Thyroid gland (tissue), 4 donors: Measurements from ENCODE around the gene CRAMP1. TPM values are rescaled to one million over a fixed set of nuclear protein-coding genes. Genes with fewer than 3 reads are reported as not detected.

Experiments
- DNase-seq, 2 donors: peaks; one replicate each; pipeline ENCODE4 v3.0.0-alpha.2; 2019
- H3K27ac ChIP-seq, 3 donors: fragments of 200-600 bp; sonication (generic); 1 replicate in 2 of 3; 2 replicates in 1 of 3; pipeline ENCODE4 v1.5.1; 2016 to 2019; ENCODE audit warnings: mild to moderate bottlenecking in 1 of 3, moderate library complexity in 1 of 3
- H3K27me3 ChIP-seq: fragments of 200-600 bp; sonication (generic); one replicate; pipeline ENCODE4 v1.5.1; 2019
- H3K36me3 ChIP-seq, 2 donors: fragments of 200-600 bp; sonication (generic); one replicate each; pipeline ENCODE4 v1.5.1; 2016 to 2019
- H3K4me1 ChIP-seq, 2 donors: fragments of 200-600 bp; sonication (generic); one replicate each; pipeline ENCODE4 v1.5.1; 2017 to 2019
- H3K4me3 ChIP-seq, 3 donors: fragments of 200-600 bp; sonication (generic); replicated peaks in 1 of 3; 1 replicate in 2 of 3; 2 replicates in 1 of 3; pipeline ENCODE4 v1.5.1; 2016; ENCODE audit warnings: mild to moderate bottlenecking in 1 of 3
- H3K9me3 ChIP-seq: fragments of 200-600 bp; sonication (generic); one replicate; pipeline ENCODE4 v1.5.1; 2017
- POLR2A ChIP-seq, 2 donors: fragments of 450-650 bp; IDR thresholded peaks; one replicate each; pipeline ENCODE4 v1.6.1; 2017; ENCODE audit warnings: antibody characterized with exemption in 2 of 2, mild to moderate bottlenecking in 2 of 2, moderate library complexity in 1 of 2
- WGBS, 2 donors: methylation state at CpG; one replicate each; pipeline ENCODE4 v1.1.5; 2017; 5-methylcytosine and 5-hydroxymethylcytosine counted together
- intact Hi-C: fragments of 100-400 bp; cut with DNase I; formaldehyde crosslinking; loops from one replicate; pipeline ENCODE4 v1.15.1; 2023
- total RNA-seq, 4 donors: library from RNA; depleted of rRNA; stranded (reverse); fragments of >200 nt; gene quantifications; one replicate each; pipeline ENCODE4 v1.2.3, GENCODE V29; 2016
- TF ChIP-seq, protein P1 (sequence below), 6 experiments: fragments of 200-600 bp in 3 of 6; fragments of 450-650 bp in 3 of 6; sonication (generic) in 3 of 6; IDR thresholded peaks; one replicate each; pipeline ENCODE4 v1.5.1; 2016 to 2019; ENCODE audit warnings: antibody characterized with exemption in 6 of 6, mild to moderate bottlenecking in 2 of 6, inconsistent platforms in 1 of 6, moderate library complexity in 1 of 6

Gene CRAMP1
- total RNA-seq, 4 donors from 2014 or later = 11.0 to 20.8 (median 15.6) TPM

DNA sequence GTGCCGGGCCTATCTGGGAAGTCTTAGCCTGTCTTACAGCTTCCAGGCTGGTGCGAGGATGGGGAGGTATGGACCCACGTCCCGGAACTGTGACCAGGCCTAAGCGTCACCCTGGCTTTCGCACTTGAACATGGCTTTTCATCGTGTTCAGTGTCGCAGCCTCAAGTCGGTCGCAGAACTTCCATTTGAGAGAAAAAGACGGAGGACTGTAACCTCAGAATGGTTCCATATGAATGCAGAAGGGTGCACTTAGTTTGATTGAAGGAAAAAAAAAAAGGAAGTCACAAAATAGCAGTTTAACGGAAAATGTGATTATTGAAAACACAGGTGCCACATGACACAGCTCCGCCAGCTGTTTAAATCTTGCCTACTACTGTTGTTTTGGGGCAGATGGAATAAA is 35.7 kb downstream of the CRAMP1 start:
- no peak for DNase-seq
- 94 to 97% methylated on average over 13 of the region's 13 CpGs for WGBS, 2 donors
- Histone ChIP-seq H3K4me1 (no peaks in the 10 kb centered on the region), H3K9me3 (no peaks in the 10 kb centered on the region), H3K27me3 (no peaks in the 10 kb centered on the region), H3K36me3 (peaks cover 10 to 21% of the 10 kb centered on the region in 2 donors), H3K4me3 (no peak overlapping the region), H3K27ac (no peak overlapping the region)
- TF ChIP-seq POLR2A (IDR thresholded peaks at IDR 0.05) = no peak
- TF ChIP-seq, protein P1, sequence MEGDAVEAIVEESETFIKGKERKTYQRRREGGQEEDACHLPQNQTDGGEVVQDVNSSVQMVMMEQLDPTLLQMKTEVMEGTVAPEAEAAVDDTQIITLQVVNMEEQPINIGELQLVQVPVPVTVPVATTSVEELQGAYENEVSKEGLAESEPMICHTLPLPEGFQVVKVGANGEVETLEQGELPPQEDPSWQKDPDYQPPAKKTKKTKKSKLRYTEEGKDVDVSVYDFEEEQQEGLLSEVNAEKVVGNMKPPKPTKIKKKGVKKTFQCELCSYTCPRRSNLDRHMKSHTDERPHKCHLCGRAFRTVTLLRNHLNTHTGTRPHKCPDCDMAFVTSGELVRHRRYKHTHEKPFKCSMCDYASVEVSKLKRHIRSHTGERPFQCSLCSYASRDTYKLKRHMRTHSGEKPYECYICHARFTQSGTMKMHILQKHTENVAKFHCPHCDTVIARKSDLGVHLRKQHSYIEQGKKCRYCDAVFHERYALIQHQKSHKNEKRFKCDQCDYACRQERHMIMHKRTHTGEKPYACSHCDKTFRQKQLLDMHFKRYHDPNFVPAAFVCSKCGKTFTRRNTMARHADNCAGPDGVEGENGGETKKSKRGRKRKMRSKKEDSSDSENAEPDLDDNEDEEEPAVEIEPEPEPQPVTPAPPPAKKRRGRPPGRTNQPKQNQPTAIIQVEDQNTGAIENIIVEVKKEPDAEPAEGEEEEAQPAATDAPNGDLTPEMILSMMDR (IDR thresholded peaks at IDR 0.05) = no peak
- intact Hi-C loops = no loop called here

DNA sequence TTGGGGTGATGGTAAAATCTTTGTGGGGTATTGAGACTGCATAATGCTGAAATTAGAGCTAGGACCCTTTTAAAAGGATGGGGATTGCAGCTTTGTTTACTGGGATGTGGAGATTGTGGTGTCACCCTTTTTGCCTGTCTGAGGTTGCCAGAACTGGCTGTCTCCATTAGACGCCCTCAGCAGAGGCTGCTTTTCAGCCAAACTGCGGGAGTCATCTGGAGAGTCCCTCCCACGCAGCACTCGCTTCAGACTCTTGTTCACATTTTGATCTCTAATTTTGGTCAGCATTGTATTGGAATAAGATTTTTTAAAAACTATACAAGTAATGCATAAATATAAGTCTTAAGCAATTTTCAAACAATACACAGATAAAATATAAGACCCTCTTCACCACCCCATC is 38.0 kb downstream of the CRAMP1 start:
- no peaks in the 10 kb centered on the region for H3K4me1 ChIP-seq
- intact Hi-C loops = no loop called here
- no peak for DNase-seq
- H3K36me3 ChIP-seq = peaks cover 23 to 32% of the 10 kb centered on the region in 2 donors
- 85 to 89% methylated on average over 4 of the region's 4 CpGs for WGBS, 2 donors
- H3K27ac ChIP-seq = no peak overlapping the region
- TF ChIP-seq POLR2A (IDR thresholded peaks at IDR 0.05) = no peak
- H3K27me3 ChIP-seq = no peaks in the 10 kb centered on the region
- no peak overlapping the region for H3K4me3 ChIP-seq
- H3K9me3 ChIP-seq = no peaks in the 10 kb centered on the region

DNA sequence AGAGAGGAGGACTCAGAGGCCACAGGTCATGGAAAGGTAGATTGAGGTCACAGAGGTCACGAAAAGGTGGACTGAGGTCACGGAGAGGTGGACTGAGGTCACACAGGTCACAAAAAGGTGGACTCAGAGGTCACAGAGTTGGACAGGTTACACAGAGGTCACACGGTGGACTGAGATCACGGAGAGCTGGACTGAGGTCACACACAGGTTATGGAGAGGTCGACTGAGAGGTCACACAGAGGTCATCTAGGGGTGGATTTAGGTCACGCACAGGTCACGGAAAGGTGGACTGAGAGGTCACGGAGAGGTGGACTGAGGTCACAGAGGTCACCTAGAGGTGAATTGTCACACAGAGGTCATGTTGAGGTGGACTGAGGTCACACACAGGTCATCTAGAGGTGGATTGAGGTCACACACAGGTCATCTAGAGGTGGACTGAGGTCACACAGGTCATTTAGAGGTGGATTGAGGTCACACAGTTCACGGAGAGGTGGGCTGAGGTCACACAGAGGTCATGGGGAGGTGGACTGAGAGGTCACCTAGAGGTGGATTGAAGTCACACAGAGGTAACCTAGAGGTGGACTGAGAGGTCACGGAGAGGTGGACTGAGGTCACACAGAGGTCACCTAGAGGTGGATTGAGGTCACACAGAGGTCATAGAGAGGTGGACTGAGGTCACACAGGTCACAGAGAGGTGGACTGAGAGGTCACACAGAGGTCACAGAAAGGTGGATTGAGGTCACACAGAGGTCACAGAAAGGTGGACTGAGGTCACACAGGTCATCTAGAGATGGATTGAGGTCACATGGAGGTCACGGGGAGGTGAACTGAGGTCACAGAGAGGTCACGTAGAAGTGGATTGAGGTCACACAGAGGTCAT is 39.2 kb downstream of the CRAMP1 start:
- no peak for DNase-seq
- TF ChIP-seq POLR2A (IDR thresholded peaks at IDR 0.05) = no peak
- TF ChIP-seq, protein P1 (IDR thresholded peaks at IDR 0.05) = no peak
- WGBS, 2 donors = 95% methylated on average over 12 of the region's 12 CpGs
- Histone ChIP-seq H3K4me1 (no peaks in the 10 kb centered on the region), H3K36me3 (peaks cover 34 to 35% of the 10 kb centered on the region in 2 donors), H3K27me3 (no peaks in the 10 kb centered on the region), H3K27ac (no peak overlapping the region), H3K4me3 (no peak overlapping the region), H3K9me3 (no peaks in the 10 kb centered on the region)
- intact Hi-C loops = no loop called here

DNA sequence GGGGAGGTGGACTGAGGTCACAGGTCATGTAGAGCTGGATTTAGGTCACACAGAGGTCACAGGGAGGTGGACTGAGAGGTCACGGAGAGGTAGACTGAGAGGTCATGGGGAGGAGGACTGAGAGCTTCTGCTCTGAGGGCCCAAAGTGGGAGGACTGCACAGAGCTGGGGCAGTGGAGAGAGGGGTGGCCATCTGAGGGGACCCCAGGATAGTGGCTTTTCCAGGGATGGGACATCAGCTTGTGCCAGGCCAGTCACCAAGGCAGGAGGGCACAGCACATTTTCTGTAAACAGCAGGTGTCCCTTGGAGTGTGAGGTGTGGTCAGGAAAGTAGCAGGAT is 39.8 kb downstream of the CRAMP1 start:
- Histone ChIP-seq H3K9me3 (no peaks in the 10 kb centered on the region), H3K27ac (no peak overlapping the region), H3K4me1 (no peaks in the 10 kb centered on the region), H3K4me3 (no peak overlapping the region), H3K36me3 (peaks cover 40 to 41% of the 10 kb centered on the region in 2 donors), H3K27me3 (no peaks in the 10 kb centered on the region)
- no peak for DNase-seq
- intact Hi-C loops = no loop called here
- TF ChIP-seq POLR2A (IDR thresholded peaks at IDR 0.05) = no peak
- TF ChIP-seq, protein P1 (IDR thresholded peaks at IDR 0.05) = no peak
- WGBS, 2 donors = 97 to 100% methylated on average over 1 of the region's 1 CpG

DNA sequence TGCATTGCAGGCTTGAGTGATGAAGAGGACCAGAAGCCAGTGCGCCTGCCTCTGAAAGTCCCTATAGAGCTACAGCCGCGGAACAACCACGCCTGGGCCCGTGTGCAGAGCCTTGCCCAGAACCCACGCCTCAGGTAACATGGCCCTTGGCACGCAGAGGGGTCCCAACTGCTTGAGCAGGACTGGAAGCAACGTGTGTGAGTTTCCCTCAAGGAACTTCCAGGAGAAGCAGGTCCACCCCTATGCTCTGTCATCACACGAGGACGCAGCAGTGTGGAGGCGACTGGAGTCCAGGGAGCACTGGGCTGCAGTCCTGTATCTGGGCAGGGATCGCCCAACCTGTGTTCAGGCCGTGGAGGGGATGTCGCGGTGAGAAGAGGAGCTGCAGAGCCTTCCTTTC is 40.9 kb downstream of the CRAMP1 start:
- no peaks in the 10 kb centered on the region for H3K4me1 ChIP-seq
- no peak for TF ChIP-seq POLR2A (IDR thresholded peaks at IDR 0.05)
- TF ChIP-seq, protein P1 (IDR thresholded peaks at IDR 0.05) = no peak
- no peaks in the 10 kb centered on the region for H3K27me3 ChIP-seq
- H3K36me3 ChIP-seq = peaks cover 45 to 46% of the 10 kb centered on the region in 2 donors
- WGBS, 2 donors = 93 to 95% methylated on average over 12 to 15 of the region's 15 CpGs
- H3K9me3 ChIP-seq = no peaks in the 10 kb centered on the region
- no peak for DNase-seq
- no peak overlapping the region for H3K27ac ChIP-seq
- intact Hi-C loops = no loop called here
- no peak overlapping the region for H3K4me3 ChIP-seq
